GM04503 (cell line): ENCODE measurements around the gene CT47B1.
"Not testable (repeated sequence)": the region's sequence is repeated elsewhere in the genome, so short reads cannot be mapped to it uniquely, and the experiment has no call there.

ENCODE experiments used
- DNase-seq: peaks from one replicate; pipeline ENCODE4 v3.0.0-alpha.2; 2012; ENCODE audit warnings: low read depth

CT47B1 gene

GRCh38 chrX:120875766-120876165, at the start of gene CT47B1:
Gene CT47B1, minus strand, starts transcription at chrX:120875866. Its CDS starts 196 bp downstream, at chrX:120875670.
- DNase-seq: not testable (repeated sequence)

- no peak for DNase-seq
These were observed 748 bp downstream of the CT47B1 start for GRCh38 chrX:120874678-120875557.

- DNase-seq: no peak
These were observed 18.4 kb downstream of the CT47B1 start for GRCh38 chrX:120857240-120857639.

- peak; percentile 30 for DNase-seq
These were observed 34.8 kb downstream of the CT47B1 start for GRCh38 chrX:120840827-120841226.

- peak; percentile 1 for DNase-seq
These were observed 36.2 kb downstream of the CT47B1 start for GRCh38 chrX:120839491-120839890.

GRCh38 chrX:120827213-120827612, 48.5 kb downstream of the CT47B1 start:
- DNase-seq: not testable (repeated sequence)

- no peak for DNase-seq
These were observed 50.5 kb downstream of the CT47B1 start for GRCh38 chrX:120825146-120825545.

- DNase-seq: no peak
These were observed 51.6 kb downstream of the CT47B1 start for GRCh38 chrX:120824021-120824420.

GRCh38 chrX:120823556-120823955, 52.1 kb downstream of the CT47B1 start:
- no peak for DNase-seq
